OCI-LY3 (cell line): ENCODE data around the gene NOP9.

Experiments used
- EZH2phosphoT487 ChIP-seq: fragments of 200-600 bp; shearing (Covaris generic); IDR thresholded peaks from 2 replicates; pipeline ENCODE4 v1.6.1; 2018; ENCODE audit warnings: antibody characterized with exemption, mixed run types, low read depth
- TF ChIP-seq, protein P1 (sequence below): fragments of 200-600, 300-600 bp; sonication (generic); IDR thresholded peaks from 2 replicates; pipeline ENCODE4 v1.5.1; 2014; ENCODE audit warnings: antibody characterized with exemption, low read length, low read depth

DNA sequence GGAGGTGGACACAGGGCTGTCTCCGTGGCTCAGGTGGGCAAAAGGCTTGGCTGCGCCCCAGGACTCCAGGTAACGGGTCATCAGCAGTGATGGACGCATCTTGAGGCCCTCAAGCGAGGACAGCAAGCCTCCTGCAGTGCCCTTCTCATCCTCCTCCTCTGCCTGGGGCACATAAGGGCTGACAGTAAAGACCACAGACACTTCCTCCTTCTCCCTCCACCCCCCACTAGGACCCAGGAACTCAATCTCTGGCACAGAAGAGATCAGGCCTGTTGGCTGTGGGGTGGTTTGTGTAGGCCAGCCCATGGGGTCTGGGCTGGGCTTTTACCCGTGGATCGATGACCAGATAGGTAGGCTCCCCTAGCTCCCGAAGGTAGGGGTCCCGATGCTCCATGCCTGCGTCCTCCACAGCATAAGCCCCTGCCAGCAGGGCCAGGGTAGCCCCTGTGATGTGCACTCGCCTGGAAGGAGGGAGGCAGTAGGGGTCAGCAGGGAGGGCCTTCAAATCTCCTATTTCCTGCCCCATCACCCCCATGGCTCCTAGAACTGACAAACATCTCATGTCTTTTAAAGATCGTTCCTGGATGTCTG, 29.5 kb downstream of the NOP9 start:
- TF ChIP-seq, protein P1, sequence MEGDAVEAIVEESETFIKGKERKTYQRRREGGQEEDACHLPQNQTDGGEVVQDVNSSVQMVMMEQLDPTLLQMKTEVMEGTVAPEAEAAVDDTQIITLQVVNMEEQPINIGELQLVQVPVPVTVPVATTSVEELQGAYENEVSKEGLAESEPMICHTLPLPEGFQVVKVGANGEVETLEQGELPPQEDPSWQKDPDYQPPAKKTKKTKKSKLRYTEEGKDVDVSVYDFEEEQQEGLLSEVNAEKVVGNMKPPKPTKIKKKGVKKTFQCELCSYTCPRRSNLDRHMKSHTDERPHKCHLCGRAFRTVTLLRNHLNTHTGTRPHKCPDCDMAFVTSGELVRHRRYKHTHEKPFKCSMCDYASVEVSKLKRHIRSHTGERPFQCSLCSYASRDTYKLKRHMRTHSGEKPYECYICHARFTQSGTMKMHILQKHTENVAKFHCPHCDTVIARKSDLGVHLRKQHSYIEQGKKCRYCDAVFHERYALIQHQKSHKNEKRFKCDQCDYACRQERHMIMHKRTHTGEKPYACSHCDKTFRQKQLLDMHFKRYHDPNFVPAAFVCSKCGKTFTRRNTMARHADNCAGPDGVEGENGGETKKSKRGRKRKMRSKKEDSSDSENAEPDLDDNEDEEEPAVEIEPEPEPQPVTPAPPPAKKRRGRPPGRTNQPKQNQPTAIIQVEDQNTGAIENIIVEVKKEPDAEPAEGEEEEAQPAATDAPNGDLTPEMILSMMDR: no peak
- TF ChIP-seq EZH2phosphoT487: no peak
